Measurements from ENCODE around the gene ST6GALNAC6.

Gene ST6GALNAC6

GRCh38 chr9:127876764-127877562 is 22.4 kb downstream of the ST6GALNAC6 start:
- in situ Hi-C loops (cut with HindIII; ENCODE audit: low sequenced_read_pairs) = no loop called here

DNA sequence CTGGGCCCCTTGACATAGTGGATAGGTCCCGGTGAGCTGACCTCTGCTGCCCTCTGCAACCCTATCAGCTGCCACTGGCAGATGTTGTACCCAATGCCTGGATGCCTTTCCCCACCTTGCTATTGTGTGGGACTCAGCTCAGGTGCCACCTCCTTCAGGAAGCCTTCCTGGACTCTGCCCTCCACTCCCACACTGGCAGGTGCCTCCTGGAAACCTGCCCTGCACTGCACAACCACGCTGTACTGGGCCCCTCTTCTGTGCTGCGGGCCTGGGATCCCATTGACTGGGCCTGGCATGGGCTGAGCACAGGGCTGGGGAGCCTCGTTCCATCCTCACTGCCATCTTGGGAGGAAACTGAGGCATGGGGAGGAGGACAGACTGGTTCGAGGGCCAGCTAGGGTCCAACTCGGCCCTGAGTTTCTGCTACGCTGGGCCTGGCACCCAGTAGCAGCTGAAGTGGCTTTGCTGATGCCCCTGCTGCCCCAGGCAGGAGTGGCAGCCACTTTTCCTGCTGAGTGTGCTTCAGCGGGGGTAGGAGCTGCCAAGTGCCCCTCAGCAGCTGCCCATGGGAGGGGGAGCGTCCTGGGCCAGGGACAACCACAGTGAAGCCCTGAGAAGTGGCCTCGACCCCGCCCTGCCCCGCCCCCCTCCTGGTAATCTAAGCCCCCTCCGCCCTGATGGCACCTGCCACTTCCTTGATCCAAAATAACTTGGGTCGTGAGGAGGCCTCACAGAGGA is 23.2 kb downstream of the ST6GALNAC6 start:
- in situ Hi-C loops (cut with HindIII; ENCODE audit: low sequenced_read_pairs) = no loop called here

- in situ Hi-C loops (cut with HindIII; ENCODE audit: low sequenced_read_pairs) = no loop called here
Observed at GRCh38 chr9:127875306-127875966, 24.0 kb downstream of the ST6GALNAC6 start.

GRCh38 chr9:127874301-127875221 is 24.8 kb downstream of the ST6GALNAC6 start:
- in situ Hi-C loops (cut with HindIII; ENCODE audit: low sequenced_read_pairs) = loop anchor here (5.0 to 25.0 kb wide), 2 partner anchors 57 to 112 kb away; no protein-coding TSS in a partner anchor

- in situ Hi-C loops (cut with HindIII; ENCODE audit: low sequenced_read_pairs) = loop anchor here (5.0 to 25.0 kb wide), 2 partner anchors 57 to 112 kb away; no protein-coding TSS in a partner anchor
Observed at GRCh38 chr9:127873886-127874285, 25.5 kb downstream of the ST6GALNAC6 start.

DNA sequence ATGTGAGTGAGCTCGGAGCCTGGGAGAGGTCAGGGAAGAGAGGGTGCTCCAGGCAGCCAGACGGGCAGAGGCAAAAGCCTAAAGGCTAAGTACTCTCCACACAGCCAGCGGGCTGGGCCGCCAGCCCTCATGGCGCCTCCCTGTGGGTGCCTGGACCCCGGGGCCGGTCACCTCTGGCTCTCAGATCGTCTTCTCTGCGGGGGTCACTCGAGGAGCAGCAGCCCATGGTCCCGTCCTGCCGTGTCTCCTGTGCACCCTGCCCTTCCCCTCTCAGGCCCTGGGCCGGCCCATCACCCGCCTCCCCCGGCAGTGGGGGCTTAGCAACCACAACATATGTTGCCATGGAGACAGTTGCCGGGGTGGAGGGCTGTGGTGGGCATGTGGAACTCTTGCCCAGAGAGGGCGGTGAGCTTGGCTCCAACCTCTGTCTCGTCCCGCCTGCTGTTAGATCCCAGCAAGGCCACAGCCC is 26.1 kb downstream of the ST6GALNAC6 start:
- in situ Hi-C loops (cut with HindIII; ENCODE audit: low sequenced_read_pairs) = loop anchor here (5.0 to 25.0 kb wide), 2 partner anchors 56 to 111 kb away; no protein-coding TSS in a partner anchor

DNA sequence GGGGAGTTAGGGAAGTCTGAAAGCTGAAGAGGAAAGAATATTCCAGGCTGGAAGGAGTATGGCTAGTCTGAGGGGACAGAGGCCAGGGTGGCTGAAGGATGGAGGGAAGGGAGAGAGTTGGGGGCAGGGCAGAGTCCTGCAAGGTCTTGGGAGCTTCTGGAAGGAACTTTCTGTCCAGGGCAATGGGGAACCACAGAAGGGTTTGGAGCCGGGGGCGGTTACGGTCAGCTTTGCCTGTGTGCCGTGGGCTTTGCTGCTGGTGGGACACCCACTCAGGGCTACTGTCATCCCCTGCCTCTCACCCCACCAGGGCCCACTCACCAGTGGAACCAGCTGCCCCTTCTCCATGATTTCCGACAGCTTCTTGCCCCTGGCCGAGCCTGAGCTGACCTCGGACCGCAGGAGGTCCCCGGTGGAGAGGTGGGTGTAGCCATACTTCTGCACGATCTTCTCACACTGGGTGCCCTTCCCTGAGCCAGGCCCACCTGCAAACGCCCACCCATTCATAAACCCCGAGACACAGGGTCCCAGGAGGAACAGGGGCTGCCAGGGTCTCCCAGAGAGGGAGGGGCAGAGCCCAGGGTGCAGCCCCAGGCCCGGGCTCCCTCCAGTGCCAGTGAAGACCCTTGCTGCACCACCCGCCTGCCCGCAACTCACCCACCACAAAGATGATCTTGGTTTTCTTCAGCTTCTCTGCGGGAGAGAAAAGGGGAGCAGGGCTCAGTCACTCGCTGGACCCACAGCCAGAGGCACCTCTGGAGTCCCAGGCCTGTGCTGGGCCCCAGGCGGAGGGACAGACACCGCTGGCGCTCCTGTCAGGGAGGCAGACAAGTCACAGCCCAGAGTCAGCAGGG is 26.8 kb downstream of the ST6GALNAC6 start:
- in situ Hi-C loops (cut with HindIII; ENCODE audit: low sequenced_read_pairs) = loop anchor here (5.0 to 25.0 kb wide), 2 partner anchors 55 to 110 kb away; no protein-coding TSS in a partner anchor

GRCh38 chr9:127871531-127871930 is 27.9 kb downstream of the ST6GALNAC6 start:
- in situ Hi-C loops (cut with HindIII; ENCODE audit: low sequenced_read_pairs) = loop anchor here (5.0 to 25.0 kb wide), 2 partner anchors 54 to 109 kb away; no protein-coding TSS in a partner anchor

DNA sequence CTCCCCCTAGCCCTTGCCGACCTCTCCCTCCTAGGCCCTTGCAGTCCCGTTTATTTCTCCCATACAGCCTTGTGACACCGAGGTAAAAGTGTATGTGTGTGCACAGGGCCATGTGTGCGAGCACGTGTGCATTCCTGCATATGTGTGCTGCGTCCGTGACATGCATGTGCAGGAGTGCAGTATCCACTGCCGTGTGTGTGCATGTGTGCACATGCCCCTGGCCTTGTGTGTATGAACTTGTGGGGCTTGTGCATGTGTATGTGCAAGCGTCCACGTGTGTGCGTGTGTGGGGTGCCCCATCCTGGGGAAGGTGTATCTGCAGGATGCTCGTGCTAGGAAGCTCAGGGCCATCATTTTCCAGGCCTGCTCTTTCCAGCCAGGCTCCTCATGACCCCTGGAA is 28.5 kb downstream of the ST6GALNAC6 start:
- in situ Hi-C loops (cut with HindIII; ENCODE audit: low sequenced_read_pairs) = loop anchor here (5.0 to 25.0 kb wide), 2 partner anchors 54 to 109 kb away; no protein-coding TSS in a partner anchor

DNA sequence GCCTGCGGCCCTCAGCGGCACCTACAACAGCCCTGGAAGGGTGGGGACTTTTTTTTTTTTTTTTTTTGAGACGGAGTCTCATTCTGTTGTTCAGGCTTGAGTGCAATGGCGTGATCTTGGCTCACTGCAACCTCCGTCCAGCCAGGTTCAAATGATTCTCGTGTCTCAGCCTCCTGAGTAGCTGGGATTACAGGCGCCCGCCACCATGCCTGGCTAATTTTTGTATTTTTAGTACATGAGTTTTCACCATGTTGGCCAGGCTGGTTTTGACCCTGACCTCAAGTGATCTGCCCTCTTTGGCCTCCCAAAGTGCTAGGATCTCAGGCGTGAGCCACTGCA is 29.3 kb downstream of the ST6GALNAC6 start:
- in situ Hi-C loops (cut with HindIII; ENCODE audit: low sequenced_read_pairs) = loop anchor here (5.0 to 25.0 kb wide), 2 partner anchors 53 to 108 kb away; no protein-coding TSS in a partner anchor

- in situ Hi-C loops (cut with HindIII; ENCODE audit: low sequenced_read_pairs) = loop anchor here (5.0 to 25.0 kb wide), 2 partner anchors 52 to 107 kb away; no protein-coding TSS in a partner anchor
Observed at GRCh38 chr9:127869310-127870152, 29.9 kb downstream of the ST6GALNAC6 start.

DNA sequence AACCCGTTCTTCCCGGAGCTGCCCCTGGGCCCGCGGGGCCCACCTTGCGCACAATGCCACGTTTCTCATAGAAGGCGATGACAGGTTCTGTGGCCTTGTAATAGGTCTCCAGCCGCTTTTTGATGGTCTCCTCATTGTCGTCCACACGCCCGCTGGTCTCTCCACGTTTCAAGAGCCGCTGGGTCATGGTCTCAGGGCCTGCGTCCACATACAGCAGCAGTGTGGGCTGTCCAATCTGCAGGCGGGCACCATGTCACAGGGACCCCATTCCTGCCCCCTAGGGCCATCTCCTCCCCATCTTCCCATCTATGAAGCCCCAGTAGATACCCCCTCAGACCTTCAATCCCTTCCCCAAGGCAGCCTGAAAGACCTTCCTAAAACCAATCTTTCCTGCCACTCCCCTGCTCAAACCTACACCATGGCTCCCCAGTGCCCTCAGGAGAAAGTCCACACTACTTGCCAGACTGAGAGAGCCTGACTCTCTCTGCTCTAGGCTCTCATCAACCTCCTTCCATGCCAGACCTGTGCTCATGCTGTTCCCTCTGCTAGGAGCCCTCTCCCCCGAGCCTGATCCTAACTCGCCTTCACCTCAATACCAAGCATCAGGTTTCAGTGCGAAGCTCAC is 31.0 kb downstream of the ST6GALNAC6 start:
- in situ Hi-C loops (cut with HindIII; ENCODE audit: low sequenced_read_pairs) = loop anchor here (25.0 kb wide), 1 partner anchor 106 kb away; no protein-coding TSS in a partner anchor

GRCh38 chr9:127867356-127868277 is 31.8 kb downstream of the ST6GALNAC6 start:
- in situ Hi-C loops (cut with HindIII; ENCODE audit: low sequenced_read_pairs) = loop anchor here (25.0 kb wide), 1 partner anchor 105 kb away; no protein-coding TSS in a partner anchor

- in situ Hi-C loops (cut with HindIII; ENCODE audit: low sequenced_read_pairs) = loop anchor here (25.0 kb wide), 1 partner anchor 104 kb away; no protein-coding TSS in a partner anchor
Observed at GRCh38 chr9:127866535-127866934, 32.9 kb downstream of the ST6GALNAC6 start.

DNA sequence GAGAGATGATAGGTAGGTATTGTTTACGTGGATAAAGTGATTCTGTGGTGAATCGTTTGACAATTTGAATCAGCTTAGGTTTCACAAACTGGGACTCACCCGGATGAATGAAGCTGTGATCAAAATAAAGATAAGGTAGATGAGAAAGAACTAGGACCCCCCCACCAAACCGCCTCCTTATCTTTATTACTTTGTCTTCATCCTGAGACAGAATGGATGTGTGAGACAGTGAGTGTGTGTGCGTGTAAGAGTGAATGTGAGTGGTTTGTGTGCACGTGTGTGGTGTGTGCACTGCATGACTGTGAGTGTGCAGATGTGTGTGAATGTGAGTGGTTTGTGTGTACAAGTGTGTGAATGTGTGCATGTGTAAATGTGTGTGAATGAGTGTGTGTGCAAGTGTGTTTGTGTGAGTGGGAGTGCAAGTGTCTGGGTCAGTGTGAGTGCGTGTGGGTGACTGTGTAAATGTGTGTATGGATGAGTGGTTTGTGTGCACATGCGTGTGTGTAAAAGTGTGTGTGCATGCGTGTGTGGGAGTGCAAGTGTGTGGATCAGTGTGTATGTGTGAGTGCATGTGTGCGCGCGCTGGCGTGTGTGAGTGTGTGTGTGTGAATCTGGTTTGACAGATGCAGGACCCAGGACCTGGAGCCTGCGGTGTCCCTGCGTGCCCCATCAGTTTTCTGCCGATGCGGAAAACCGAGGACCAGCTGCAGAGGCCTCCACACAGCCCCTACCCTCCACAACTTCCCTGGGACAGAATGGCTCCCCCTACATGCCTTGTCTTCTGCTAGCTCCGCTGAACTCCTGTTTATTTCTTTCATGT is 33.5 kb downstream of the ST6GALNAC6 start:
- in situ Hi-C loops (cut with HindIII; ENCODE audit: low sequenced_read_pairs) = loop anchor here (25.0 kb wide), 1 partner anchor 104 kb away; no protein-coding TSS in a partner anchor
